ENCODE measurements around the gene RCL1. TPM values are rescaled to one million over a fixed set of nuclear protein-coding genes. Genes with fewer than 3 reads are reported as not detected.
A peak's percentile ranks its signal among the peaks of the same experiment; 100 is the strongest.

The RCL1 gene
- total and polyA plus RNA-seq, 2 of the 13 experiments (the other 11 are each of a cell fraction or from before 2014, with no cell fraction given) = 22.3 to 31.6 TPM

DNA sequence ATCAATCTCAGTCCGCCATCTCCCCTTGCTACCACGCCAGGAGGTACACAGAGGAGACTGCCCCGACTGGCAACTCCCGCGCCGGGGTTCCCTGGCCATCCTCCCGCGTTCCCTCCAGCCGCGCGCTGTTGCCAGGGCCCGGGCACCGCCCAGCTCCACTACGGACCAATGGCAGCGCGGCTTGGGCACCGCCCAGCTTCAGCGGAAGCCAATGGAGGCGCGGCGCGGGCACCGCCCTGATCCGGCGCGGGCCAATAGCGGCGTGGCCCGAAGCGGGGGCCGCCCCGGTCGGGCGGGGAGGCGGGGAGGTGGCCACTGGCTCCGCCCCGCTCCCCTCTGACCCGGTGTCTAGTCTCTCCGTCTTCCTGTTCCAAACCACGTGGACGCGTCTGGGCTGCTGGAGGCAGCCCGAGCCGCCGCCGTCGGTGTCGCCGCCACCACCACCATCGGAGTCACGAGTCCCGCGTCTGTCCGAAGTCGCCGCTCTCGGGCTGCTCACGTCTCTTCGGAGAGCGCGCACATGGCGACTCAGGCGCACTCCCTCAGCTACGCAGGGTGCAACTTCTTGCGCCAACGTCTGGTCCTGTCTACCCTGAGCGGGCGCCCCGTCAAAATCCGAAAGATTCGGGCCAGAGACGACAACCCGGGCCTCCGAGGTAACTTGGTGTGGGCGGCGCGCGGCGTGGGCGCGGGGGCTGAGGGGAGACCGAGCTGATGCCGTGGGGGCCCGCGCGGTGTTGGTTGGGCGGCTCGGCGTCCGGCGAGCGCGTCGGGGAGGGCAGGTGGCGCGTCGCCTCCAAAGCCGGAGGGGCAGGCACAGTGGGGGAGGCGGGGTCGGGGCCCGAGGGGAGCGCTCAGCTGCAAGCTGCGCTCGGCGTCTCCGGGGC is at the start of gene RCL1 (continued):
- TF ChIP-seq, protein P1, sequence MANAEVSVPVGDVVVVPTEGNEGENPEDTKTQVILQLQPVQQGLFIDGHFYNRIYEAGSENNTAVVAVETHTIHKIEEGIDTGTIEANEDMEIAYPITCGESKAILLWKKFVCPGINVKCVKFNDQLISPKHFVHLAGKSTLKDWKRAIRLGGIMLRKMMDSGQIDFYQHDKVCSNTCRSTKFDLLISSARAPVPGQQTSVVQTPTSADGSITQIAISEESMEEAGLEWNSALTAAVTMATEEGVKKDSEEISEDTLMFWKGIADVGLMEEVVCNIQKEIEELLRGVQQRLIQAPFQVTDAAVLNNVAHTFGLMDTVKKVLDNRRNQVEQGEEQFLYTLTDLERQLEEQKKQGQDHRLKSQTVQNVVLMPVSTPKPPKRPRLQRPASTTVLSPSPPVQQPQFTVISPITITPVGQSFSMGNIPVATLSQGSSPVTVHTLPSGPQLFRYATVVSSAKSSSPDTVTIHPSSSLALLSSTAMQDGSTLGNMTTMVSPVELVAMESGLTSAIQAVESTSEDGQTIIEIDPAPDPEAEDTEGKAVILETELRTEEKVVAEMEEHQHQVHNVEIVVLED (CRISPR knock-in tag; IDR thresholded peaks at IDR 0.05; ENCODE audit: borderline replicate concordance) = no peak
- TF ChIP-seq ZBTB8A (CRISPR knock-in tag; IDR thresholded peaks at IDR 0.05; ENCODE audit: borderline replicate concordance, low read depth) (no peak), ZNF367 (CRISPR knock-in tag; IDR thresholded peaks at IDR 0.05; ENCODE audit: borderline replicate concordance) (no peak), ZNF576 (CRISPR knock-in tag; IDR thresholded peaks at IDR 0.05) (no peak), ZNF660 (CRISPR knock-in tag; IDR thresholded peaks at IDR 0.05; ENCODE audit: borderline replicate concordance, low read depth) (no peak), MNT (IDR thresholded peaks at IDR 0.05) (peak; percentile 73), MEF2D (CRISPR knock-in tag; IDR thresholded peaks at IDR 0.05) (no peak), ISX (CRISPR knock-in tag; conservative IDR thresholded peaks at IDR 0.05) (no peak), ZNF839 (CRISPR knock-in tag; IDR thresholded peaks at IDR 0.05; ENCODE audit: borderline replicate concordance) (no peak), LRRFIP1 (CRISPR knock-in tag; conservative IDR thresholded peaks at IDR 0.05) (no peak), ZFP1 (CRISPR knock-in tag; IDR thresholded peaks at IDR 0.05) (no peak), ZNF317 (CRISPR knock-in tag; IDR thresholded peaks at IDR 0.05) (no peak), RBFOX2 (IDR thresholded peaks at IDR 0.05; ENCODE audit: low read depth, low read length) (peak; percentile 92), NFKB2 (CRISPR knock-in tag; IDR thresholded peaks at IDR 0.05; ENCODE audit: borderline replicate concordance) (peak; percentile 78; the same call in 1 of the 2 replicates), ZNF615 (CRISPR knock-in tag; IDR thresholded peaks at IDR 0.05; ENCODE audit: borderline replicate concordance) (no peak; the same call in 1 of the 2 replicates), NR2F2 (IDR thresholded peaks at IDR 0.05; ENCODE audit: borderline replicate concordance, low read depth) (no peak), FOXK1 (CRISPR knock-in tag; IDR thresholded peaks at IDR 0.05; ENCODE audit: borderline replicate concordance, low read depth) (peak; percentile 25; the same call in 1 of the 2 replicates), ADNP (CRISPR knock-in tag; IDR thresholded peaks at IDR 0.05) (no peak), ZFY (CRISPR knock-in tag; IDR thresholded peaks at IDR 0.05) (no peak), ZNF441 (CRISPR knock-in tag; IDR thresholded peaks at IDR 0.05; ENCODE audit: borderline replicate concordance) (peak; percentile 57; the same call in 1 of the 2 replicates), HNRNPLL (IDR thresholded peaks at IDR 0.05; ENCODE audit: low read depth, low read length, poor library complexity, severe bottlenecking) (peak; percentile 67), ZBTB42 (CRISPR knock-in tag; IDR thresholded peaks at IDR 0.05) (0 out of 2 replicates have a peak, but pooled peaks have one; percentile 39)

Measured in HepG2 (cell line).